ENCODE results near the gene RPS6KL1.

RPS6KL1 gene

DNA sequence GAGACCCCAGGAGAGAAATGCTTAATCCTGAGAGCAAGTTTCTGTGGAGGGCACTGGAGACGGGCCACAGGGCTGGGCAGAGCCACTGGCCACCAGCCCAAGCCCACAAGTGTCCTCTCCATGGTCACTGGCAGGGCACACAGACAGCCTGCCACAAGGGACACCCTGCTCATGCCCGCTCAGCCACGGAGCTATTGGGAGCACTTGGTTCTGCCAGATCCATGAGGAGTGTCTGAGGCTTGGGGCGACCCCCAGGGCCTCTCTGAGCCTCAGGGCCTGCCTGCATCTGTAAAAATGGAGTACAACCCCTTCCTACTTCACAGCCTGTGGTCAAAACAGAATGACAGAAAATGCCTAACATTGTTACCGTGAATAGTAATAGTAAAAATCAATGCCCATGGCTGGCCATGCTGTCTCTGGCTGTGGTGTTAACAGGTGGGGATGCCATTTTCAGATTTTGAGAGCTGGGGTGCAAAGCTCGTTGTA is 29.2 kb upstream of the RPS6KL1 start:
- no peak for DNase-seq (ENCODE audit: extremely low read depth in 1 of 2, low read depth in 1 of 2)

DNA sequence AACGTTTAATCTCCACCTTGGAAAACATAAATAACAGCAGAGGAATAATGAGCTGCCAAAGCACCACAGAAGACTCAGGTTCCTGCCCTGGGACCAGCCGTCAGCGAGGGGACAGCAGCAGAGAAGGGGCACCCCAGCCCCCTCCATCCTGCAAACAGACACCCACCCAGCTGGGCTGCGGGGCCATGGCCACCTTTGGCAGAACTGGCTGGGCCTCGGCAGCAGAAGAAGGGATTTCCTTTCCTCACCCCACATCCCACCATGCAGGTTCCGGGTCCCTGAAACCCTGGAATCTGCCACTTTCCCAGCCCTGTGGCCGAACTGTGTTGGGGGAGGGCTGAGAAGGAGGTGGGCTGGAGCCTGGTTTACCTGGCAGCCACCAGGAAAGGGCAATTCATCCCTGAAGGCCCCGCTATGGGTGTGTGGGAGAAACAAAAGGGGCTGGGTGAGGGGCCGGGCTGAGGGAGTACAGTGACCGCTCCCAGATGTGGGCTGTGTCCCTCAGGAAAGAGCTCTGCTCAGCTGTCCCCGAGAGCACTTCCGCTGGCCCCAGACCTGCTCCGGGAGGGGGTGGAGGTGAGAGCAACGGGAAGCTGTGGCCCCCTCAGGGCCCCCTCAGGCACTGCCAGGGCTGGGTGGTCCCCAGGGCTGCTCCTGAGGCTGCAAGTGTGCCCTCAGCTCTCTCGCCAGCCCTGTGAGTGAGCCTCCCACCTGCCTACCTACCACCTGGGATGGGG is 28.6 kb upstream of the RPS6KL1 start:
- no peak for DNase-seq (ENCODE audit: extremely low read depth in 1 of 2, low read depth in 1 of 2)

DNA sequence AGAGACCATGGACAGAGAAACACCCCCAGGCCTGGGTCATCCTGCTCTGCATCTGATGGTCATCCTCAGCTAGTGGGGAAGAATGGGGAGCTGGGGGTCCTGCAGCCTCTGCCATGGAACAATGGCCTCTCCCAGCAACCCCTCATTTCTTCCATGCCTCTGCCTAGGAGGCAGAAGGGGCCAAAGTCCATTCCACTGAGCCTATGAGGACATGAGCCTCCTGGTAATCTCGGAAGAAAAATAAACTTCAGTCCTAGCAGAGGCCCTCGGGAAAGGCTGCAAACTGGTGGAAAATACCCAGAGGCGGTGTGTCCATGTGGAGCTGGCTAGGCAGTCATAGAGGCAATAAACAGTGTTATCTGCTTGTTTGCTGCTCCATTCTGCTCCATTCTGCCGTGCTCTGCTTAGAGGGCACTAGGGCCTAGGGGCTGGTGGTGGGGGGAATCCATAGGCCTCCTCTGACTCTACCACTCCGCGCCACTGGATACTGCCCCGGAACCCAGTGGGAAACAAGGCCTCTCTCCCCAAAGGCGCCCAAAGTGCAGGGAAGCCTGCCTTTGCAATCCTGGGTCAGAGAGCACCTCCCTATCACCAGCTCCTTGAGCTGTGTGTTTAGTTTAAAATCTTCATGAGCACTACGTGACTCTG is 27.9 kb upstream of the RPS6KL1 start:
- no peak for DNase-seq (ENCODE audit: extremely low read depth in 1 of 2, low read depth in 1 of 2)

DNA sequence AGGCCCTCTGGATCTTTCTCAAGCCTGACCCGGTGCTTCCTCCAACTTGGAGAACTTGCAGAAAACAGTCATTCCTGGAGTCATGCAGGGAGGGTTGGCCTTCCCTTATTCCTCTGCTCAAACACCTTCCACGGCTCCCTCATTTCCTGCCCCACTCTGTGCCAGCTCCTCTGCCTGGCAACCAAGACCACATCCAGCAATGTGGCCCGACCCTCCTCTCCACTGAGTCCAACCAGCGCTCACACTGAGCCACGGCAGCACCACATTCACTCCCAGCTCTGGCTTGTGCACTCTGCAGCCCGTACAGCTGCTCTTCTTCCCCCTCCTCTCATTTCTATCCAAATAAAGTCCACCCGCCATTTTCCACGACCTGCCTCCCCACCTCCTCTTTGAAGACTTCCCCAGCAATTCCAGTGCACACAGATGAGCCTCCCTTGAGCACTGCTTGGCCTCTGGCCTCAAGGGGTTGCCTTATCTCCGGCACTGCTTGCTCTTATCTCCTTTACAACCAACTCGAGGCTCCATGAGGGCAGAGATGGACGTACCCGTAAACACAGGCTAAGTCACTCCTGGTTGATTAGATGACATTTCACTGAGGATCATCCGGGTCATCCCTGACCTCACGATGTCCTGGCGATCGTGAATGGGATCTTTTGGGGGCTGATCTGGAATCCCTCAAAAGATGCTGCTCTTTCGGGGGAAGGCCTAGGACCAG is 27.0 kb upstream of the RPS6KL1 start:
- DNase-seq (ENCODE audit: extremely low read depth in 1 of 2, low read depth in 1 of 2) = no peak

DNA sequence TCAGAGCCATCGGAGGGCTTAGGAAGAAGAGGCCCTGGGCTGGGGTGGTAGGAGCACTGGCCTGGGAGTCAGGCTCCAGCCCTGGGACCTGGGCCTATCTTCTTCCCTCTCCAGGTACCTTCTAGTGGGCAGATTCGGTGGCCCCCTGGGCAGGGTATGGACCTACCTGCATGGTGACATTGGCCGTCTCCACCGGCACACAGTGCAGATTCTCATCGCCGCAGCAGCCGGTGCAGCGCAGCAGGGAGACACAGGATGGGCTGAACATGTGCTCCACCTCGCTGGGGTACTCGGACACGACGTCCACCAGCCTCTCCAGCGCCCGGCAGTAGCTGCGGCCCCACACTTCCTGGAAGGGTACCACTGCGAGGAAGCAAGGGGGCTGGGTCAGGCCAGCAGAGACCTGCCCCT is 26.1 kb upstream of the RPS6KL1 start:
- no peak for DNase-seq (ENCODE audit: extremely low read depth in 1 of 2, low read depth in 1 of 2)

DNA sequence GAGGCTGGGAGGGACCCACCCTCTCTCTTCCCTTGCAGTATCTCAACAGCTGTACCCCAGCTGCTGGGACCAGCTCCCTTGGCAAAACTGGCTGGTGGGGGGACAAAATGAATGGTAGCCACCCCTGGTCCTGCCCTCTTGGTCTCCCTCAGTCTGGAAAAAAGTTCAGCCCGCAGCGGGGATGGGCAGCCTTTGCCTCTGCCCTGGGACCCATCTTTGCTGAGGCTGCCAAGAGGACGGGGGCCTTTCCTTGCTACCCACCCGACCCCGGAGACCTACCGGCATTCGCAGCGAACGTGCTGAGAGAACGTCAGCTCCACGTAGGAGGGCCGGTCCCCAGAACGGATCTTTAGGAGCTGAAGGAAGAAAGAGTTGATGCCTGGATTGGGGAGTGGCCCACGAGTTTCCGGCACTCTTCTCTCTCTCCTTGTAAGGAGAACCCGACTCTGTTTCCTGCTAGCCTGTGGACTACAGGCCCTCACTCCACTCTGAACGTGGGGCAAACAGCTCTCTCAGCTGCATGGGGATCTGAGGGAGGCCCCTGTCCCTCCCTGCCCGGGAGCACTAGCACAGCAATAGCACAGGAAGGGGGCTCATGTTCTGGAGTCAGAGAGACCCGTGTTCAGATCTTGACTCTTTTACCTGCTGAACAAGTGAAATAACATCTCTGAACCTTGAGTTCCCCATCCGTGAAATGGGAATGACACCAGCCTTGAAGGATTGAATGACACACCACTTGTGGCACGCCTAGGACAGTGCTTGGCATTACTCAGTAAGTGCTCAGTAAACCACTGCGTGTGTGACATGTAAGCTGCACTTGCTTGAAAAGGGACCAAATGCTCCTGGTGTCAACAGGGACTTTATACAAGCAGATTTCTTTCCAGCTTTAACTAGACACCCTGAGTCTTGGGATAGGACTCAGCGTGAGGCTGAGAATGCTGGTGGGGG is 25.4 kb upstream of the RPS6KL1 start:
- DNase-seq (ENCODE audit: extremely low read depth in 1 of 2, low read depth in 1 of 2) = no peak

DNA sequence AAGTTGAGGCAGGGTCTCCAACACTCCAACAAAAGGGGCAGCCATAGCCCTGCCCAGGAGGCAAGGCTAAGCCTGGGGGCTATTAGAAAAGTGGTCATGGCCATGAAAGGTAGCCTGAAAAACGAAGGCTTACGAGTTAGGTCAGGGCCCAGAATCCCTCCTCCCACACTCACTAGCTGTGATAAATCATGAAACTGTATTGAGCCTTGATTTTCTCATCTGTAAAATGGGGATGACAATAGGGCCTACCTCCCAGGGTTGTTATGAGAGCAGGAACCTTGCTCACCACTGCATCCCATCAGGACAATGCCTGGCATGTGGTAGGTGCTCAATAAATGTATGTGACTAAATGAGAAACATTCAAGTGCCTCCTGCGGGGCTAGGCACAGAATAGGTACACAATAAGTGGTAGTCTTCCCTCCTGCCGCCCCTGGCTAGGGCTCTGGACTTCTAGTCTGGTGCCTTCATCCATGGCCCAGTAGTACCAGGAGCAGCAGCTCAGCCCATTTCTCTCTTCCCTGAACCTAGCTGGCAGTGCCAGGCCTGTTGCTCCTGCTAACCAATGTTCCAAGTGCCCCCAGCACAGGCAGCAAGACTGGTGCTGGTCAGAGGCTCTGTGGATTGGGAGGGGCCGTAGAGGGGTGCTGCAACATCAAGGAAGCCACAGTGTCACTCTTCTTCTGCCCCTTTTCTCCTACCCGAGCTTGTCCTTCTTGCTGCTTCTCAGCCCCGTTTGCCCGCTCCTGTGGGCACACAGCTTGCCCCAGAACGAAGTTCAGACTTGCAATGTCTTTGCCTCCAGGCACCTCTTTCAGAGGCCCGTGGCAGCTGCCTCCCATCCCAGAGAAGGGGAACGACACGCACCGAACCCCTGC is 24.5 kb upstream of the RPS6KL1 start:
- DNase-seq (ENCODE audit: extremely low read depth in 1 of 2, low read depth in 1 of 2) = no peak

DNA sequence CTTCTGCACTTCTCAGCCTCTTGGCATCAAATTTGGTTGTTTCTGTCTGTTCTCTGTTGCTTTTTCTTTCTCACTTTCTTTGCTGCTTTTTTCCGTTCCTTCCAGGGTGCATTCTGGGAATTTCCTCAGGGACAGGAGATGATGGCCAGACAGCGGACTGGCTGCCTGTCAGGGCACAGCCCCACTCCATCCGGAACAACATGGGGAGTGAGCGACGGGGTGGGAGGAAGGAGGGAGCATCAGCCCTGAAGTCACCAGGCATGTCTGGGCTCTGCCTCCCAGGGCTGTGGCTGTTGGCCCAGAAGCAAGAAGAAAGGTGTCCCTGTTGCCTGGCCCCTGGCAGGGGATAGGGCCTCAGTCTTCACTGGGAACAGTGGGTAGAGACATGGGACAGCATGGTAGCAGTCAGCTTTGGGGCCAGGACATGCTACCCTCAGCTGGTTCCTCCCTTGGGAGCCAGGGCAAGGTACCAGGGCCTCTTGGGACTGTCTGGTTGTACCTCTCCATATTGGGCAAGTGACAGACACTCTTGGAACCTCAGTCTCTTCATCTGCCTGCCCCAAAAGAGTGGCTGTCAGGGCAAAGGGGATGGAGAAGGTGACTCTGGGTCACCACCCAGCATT is 23.7 kb upstream of the RPS6KL1 start:
- no peak for DNase-seq (ENCODE audit: extremely low read depth in 1 of 2, low read depth in 1 of 2)

DNA sequence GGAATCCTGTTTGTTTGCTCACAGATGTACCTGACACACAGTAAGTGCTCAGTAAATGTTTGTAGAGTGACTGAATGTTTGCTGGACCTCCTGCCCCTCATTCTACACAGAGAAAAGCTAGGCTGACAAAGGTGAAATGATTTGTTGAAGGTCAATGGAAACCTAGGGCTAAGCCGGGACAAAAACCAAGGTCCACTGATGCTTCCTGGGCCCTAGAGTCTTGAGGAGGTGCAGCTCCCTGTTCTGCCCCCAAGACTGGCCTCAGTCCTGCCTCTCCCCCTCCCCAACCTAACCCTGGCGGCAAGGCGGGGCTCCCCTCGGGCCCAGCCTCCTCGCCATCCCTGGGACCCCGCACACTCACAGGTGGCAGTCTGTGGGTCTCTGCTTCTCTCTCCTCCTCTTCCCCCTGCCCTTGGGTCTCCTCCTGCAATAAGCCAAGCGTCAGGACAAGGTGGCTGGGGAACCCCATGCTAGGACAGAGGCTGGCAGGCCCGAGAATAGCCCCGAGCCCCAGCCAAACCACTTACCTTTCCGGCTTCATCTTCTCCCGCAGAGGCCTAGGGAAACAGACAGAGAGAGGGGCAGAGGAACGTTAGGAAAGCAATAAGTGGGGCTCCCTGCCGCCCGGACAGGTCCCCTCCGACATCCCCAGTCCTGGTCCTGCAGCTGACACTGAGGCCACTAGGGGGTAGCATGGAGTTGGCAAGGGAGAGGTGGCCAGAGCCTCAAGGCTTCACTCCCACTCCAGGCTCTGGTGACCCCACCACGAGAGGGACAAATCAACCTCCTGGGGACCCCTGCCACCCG is 23.0 kb upstream of the RPS6KL1 start:
- peak; percentile 29 to 59 for DNase-seq (ENCODE audit: extremely low read depth in 1 of 2, low read depth in 1 of 2)

DNA sequence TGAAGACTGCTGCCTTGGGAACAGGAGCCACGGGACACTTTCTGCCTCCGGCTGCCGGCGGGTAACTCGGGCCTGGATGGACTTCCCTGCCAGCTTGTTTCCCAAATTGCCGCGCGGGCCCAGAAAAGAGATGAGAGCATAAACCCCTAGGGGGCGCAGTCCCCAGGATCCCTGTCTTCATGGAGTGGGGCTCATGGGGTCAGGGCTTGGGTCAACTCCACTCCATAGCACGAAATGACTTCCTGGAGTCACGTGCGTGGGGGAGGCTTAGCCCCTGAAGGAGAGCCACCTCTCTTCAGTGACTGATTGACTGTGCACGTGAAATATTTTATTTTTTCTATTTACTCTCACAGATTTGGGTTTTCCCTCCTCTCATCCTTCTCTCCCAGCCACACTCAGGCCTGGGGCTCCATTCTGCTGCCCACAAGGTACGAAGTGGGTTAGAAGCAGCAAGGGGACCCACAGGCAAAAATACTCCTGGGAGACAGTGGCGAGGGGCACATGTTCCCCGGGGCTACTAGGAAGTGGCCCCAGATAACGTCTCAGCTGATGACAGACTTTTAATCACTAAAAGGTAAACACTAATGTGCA is 22.3 kb upstream of the RPS6KL1 start:
- no peak for DNase-seq (ENCODE audit: extremely low read depth in 1 of 2, low read depth in 1 of 2)

DNA sequence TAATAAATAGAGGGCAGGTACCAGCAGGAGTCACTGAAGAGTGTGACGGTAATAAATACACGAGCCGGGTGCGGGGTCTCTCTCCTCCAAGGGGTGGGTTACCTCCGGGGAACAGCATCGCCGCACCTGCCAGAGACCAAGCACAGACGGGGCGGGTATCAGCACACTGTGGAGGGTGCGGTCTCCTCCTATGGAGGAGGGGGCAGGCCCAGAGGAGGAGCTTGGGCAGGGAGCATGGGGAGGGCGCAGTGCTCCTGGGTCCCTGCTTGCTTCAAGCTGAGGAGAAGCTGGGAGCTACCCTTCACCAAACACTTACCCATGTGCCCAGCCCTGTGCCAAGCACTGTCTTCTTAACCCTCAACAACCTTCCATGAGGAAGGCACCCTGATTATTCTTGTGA is 19.5 kb upstream of the RPS6KL1 start:
- no peak for DNase-seq (ENCODE audit: extremely low read depth in 1 of 2, low read depth in 1 of 2)

DNA sequence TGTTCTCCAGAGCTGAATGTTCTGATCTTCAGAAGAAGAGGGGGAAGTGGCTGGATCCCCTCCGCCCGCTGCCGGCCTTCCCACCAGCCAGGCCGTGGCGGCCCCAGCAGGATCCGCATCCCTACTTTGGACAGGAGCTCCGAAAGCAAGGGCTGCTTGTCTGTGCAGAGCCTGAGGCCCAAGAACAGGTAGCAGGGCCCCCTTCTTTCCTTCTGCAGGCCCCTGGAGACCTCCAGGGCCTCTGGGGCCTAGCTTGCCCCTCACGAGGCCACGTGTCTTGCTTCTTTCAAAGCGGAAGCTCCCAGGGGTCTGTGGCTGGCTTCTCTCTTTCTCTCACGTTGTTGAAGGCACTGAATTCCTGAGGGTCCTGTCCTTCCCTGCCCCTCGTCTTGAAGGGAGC is 19.1 kb upstream of the RPS6KL1 start:
- no peak for DNase-seq (ENCODE audit: extremely low read depth in 1 of 2, low read depth in 1 of 2)

DNA sequence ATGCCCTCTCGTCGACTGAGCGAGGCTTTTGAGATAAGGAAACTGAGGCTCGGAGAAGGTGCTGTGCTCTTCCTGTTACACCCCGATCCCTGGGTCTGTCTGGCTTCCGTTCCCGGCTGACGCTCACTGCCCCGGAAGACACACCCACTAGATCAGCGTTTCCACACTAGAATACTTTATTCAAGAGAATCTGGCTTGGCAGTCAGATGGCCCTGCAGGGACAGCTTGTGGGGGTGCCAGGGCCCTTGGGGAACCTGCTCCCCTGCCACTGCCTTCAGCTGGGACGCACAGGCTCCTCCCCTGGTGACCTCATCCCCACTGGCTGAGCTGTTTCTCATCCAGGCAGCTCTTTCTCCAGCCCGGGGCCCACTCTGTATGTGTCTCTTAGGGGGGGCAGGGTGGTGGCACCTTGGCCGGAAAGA is 18.6 kb upstream of the RPS6KL1 start:
- DNase-seq (ENCODE audit: extremely low read depth in 1 of 2, low read depth in 1 of 2) = peak; percentile 18 to 40

DNA sequence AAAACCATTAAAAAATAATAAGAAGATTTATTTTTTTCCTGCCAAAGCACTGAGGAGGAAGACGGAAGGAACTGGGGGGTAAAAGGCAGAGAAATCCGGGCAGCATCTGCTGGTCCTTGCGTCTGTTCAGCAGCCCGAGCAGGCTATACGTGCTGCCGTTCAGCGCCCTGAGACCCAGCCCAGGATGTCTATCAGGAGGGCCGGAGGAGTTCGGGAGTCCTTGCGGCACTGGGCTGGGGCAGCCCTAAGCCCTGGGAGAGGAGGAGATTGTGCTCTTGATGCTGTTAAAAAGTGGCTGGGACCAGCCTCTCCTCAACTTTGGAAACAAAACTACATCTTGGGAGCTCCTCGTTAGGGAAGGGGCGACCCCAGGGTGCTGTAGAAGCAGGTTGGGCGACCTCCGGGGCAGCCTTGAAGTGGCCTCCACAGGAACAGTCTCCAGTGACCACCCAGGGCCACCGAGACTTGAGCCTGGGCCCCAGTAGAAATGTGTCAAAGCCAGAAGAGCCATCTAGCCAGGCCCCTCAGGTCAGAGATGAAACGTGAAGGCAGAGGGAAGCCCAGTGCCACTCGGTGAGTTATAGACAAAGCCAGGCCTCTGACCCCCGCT is 18.0 kb upstream of the RPS6KL1 start:
- DNase-seq (ENCODE audit: extremely low read depth in 1 of 2, low read depth in 1 of 2) = no peak

DNA sequence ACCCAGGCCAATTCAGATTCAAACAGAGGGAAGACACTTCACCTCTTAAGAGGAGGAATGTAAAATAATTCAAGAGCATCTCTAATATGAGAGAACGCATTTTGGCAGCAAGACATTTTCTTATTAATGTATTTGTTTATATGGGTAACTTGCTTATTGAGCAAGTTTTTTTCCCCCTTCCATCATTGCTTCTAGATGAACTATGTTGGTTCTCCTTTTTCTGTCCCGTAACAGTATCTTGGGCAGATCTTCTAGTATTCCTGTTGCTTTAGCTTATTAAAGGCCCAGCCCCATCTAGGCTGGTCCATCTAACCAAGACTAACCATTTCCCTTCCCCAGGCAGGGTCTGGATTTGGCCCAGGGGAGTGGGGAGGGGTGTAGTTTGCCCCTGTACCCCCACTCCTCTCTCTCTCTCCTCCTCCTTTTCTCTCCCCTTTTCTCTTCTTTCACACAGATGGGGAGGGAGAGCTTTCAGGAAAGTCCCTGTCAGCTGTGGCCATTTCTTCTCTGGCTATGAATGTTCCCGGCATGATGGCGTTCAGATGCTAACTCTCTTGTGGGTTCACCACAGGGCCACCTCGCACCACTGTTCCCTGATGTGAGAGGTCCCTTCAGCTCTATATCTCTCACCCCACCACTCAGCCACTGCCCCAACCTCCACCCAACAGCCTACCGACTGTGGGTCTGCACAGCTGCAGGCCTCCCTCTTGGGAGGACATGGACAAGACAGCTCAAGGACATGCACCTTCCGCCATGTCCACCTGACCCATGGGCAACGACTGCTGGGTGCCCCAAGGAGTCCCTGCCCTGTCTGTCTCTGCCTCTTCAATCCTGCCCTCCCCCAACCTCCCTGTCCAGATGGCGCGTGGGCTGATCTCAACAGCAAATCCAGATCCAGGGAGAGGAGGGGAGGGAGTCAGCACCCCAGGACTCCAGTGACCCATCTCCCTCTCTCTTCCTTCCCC is 15.8 kb upstream of the RPS6KL1 start:
- no peak for DNase-seq (ENCODE audit: extremely low read depth in 1 of 2, low read depth in 1 of 2)

DNA sequence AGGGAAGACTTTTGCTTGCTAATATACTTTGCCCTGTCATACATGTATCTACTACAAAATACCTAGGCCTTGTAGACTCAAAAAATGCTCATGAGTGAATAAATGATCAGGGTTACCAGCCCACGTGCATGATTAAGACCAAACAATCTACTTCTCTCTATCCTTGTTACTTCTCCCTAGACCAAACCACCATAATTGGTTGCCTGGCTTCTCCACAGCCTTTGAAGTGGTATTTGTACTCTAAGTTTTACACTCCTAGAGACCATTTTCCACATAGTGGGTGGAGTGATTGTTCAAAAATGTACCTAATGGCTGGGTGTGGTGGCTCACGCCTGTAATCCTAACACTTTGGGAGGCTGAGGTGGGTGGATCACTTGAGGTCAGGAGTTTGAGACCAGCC is 14.1 kb upstream of the RPS6KL1 start:
- no peak for DNase-seq (ENCODE audit: extremely low read depth in 1 of 2, low read depth in 1 of 2)

DNA sequence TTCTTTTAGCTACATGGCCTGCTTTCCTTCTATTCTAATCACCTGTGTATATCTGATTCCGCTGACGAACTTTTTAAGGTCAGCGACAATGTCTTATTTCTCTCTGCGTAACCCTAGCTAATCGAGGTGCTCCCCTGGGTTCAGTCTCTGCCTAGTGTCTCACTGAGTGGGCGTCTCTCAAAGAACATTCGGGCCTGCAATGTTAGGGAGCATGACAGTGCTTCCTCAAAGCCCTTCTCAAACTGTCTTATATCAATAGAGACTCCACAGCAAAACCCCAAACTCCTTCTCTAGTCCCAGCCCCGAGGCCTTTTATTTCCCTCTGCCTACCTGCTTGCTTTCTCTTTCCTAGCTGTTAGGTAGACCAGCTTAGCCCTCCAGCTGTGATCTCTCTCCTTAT is 13.7 kb upstream of the RPS6KL1 start:
- no peak for DNase-seq (ENCODE audit: extremely low read depth in 1 of 2, low read depth in 1 of 2)
